Mesodermal cell (in vitro differentiated cells): ENCODE data around the gene ITIH4.

Source experiments
- H3K27ac ChIP-seq: 2 replicates; pipeline ENCODE4 v1.7.0; 2013; ENCODE audit warnings: mild to moderate bottlenecking, low read depth, low read length, moderate library complexity; ENCODE audit not compliant: severe bottlenecking
- H3K36me3 ChIP-seq: 2 replicates; pipeline ENCODE4 v1.7.1; 2013; ENCODE audit warnings: mild to moderate bottlenecking, low read length, moderate library complexity; ENCODE audit not compliant: control insufficient read depth, insufficient read depth
- H3K4me1 ChIP-seq: one replicate; pipeline ENCODE4 v1.7.1; 2013; ENCODE audit warnings: mild to moderate bottlenecking, low read length; ENCODE audit not compliant: insufficient read depth, control insufficient read depth, poor library complexity, severe bottlenecking
- H3K4me3 ChIP-seq: 2 replicates; pipeline ENCODE4 v1.7.0; 2013; ENCODE audit warnings: low read length, control low read depth, mild to moderate bottlenecking; ENCODE audit not compliant: insufficient read depth, poor library complexity, severe bottlenecking; ENCODE audit errors: extremely low read depth
- H3K9me3 ChIP-seq: 2 replicates; pipeline ENCODE4 v1.7.1; 2013; ENCODE audit warnings: mild to moderate bottlenecking, low read length, moderate library complexity; ENCODE audit not compliant: control insufficient read depth
- WGBS, 2 experiments: methylation state at CpG; one replicate each; pipeline ENCODE4 v1.1.5; 2013; ENCODE audit warnings: missing lambda C conversion rate in 2 of 2; ENCODE audit not compliant: insufficient coverage in 2 of 2; 5-methylcytosine and 5-hydroxymethylcytosine counted together

ITIH4 gene

DNA sequence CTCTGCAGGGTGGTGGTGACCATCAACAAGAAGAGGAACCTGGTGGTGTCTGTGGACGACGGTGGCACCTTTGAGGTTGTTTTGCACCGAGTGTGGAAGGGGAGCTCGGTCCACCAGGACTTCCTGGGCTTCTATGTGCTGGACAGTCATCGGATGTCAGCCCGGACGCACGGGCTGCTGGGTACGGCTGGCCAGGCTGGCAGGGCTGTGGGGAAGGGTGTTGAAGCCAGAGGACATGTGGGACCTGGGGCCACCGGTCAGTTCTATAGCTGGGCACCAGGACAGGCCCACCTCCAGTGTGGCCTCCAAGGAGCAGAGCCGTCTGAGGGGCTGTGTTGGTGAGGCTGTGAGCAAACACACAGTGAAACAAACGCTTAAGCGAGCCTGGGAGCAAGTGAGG is 39.7 kb downstream of the ITIH4 start:
- Histone ChIP-seq H3K4me3 (no peak overlapping the region), H3K9me3 (no peaks in the 10 kb centered on the region), H3K4me1 (no peaks in the 10 kb centered on the region), H3K36me3 (no peaks in the 10 kb centered on the region), H3K27ac (no peak overlapping the region)
- WGBS, 2 experiments = 91 to 94% methylated on average over 9 to 13 of the region's 13 CpGs

GRCh38 chr3:52790337-52790736 is 40.1 kb downstream of the ITIH4 start:
- no peaks in the 10 kb centered on the region for H3K9me3 ChIP-seq
- H3K27ac ChIP-seq = no peak overlapping the region
- no peaks in the 10 kb centered on the region for H3K4me1 ChIP-seq
- H3K36me3 ChIP-seq = no peaks in the 10 kb centered on the region
- no peak overlapping the region for H3K4me3 ChIP-seq
- WGBS, 2 experiments = 82 to 93% methylated on average over 7 of the region's 7 CpGs

DNA sequence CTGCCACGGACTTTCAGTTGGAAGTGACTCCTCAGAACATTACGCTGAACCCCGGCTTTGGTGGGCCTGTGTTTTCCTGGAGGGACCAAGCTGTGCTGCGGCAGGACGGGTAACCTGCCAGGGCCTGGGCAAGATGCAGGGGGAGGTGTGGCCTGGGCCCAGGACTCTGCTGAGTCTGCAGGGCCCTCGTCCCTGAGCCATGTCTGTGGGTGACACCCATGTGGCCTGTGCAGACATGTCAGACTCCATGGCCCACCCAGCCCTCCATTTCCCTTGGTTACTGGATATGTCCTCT is 40.8 kb downstream of the ITIH4 start:
- Histone ChIP-seq H3K36me3 (no peaks in the 10 kb centered on the region), H3K27ac (no peak overlapping the region), H3K9me3 (no peaks in the 10 kb centered on the region), H3K4me1 (no peaks in the 10 kb centered on the region), H3K4me3 (no peak overlapping the region)
- WGBS, 2 experiments = 92 to 94% methylated on average over 6 of the region's 6 CpGs

GRCh38 chr3:52788890-52789745 is 41.4 kb downstream of the ITIH4 start:
- Histone ChIP-seq H3K36me3 (no peaks in the 10 kb centered on the region), H3K27ac (no peak overlapping the region), H3K4me1 (no peaks in the 10 kb centered on the region), H3K9me3 (no peaks in the 10 kb centered on the region), H3K4me3 (no peak overlapping the region)
- 89 to 91% methylated on average over 15 to 16 of the region's 16 CpGs for WGBS, 2 experiments

DNA sequence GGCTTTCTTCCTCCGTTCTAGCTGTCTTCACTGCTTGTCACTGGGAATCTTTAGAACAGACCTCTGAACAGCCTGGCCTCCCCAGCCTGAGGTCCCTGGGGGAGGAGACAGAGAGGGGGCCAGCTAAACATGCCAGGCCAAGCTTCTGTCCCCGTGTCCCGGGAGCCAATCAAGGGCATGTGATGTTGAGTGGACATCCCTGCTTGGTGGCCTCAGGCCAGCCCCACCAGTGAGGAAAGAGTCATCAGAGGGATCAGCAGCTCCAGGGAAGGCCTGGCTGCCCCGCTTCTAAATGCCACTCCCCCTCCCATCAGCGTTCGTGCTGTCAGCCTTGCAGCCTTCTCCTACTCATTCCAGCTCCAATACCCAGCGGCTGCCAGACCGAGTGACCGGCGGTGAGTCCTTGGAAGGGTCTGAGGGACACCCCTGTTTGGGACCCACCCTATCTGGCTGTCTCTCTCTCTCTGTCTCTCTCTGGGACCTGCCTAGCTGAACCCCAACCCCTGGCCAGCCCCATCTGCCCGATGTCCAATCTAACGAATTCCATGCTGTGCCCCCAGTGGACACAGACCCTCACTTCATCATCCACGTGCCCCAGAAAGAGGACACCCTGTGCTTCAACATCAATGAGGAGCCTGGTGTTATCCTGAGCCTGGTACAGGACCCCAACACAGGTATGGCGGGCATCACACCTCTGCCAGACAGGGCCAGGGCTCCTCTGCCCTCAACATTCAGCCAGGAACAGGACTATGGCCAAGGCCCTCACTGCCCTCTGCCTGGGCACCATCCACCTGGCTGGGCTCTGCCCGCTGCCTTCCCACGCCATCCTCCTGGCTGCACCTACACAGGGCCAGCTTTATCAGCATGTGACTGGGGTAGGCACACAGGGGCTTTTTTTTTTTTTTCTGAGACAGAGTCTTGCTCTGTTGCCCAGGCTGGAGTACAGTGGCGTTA is 42.5 kb downstream of the ITIH4 start:
- 85 to 87% methylated on average over 10 to 13 of the region's 17 CpGs for WGBS, 2 experiments
- no peaks in the 10 kb centered on the region for H3K9me3 ChIP-seq
- no peak overlapping the region for H3K4me3 ChIP-seq
- H3K36me3 ChIP-seq = no peaks in the 10 kb centered on the region
- H3K27ac ChIP-seq = no peak overlapping the region
- H3K4me1 ChIP-seq = no peaks in the 10 kb centered on the region

DNA sequence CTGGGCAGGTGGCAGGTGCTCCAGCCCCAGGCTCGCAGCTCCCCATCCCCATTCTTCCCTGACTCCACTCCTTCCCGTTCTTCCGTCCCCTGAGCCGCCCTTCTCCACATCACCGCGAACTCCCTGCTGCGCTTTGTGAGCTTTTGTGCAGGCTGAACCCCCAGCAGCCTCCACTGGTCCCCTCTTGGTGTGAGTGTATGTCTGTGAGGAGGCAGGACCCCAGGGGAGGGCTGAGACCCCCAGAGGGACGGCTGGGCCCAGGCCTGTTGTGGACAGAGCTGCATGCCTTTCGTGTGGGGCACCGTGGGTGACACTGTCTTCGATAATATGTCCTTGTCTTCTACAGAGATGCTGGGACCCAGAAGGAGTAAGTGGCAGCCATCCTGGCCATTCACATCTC is 43.2 kb downstream of the ITIH4 start:
- Histone ChIP-seq H3K4me1 (no peaks in the 10 kb centered on the region), H3K4me3 (no peak overlapping the region), H3K27ac (no peak overlapping the region), H3K36me3 (no peaks in the 10 kb centered on the region), H3K9me3 (no peaks in the 10 kb centered on the region)
- 88 to 96% methylated on average over 5 of the region's 11 CpGs for WGBS, 2 experiments

GRCh38 chr3:52786330-52787215 is 43.9 kb downstream of the ITIH4 start:
- 88 to 90% methylated on average over 12 to 18 of the region's 19 CpGs for WGBS, 2 experiments
- Histone ChIP-seq H3K4me1 (no peaks in the 10 kb centered on the region), H3K36me3 (no peaks in the 10 kb centered on the region), H3K27ac (no peak overlapping the region), H3K9me3 (no peaks in the 10 kb centered on the region), H3K4me3 (no peak overlapping the region)

DNA sequence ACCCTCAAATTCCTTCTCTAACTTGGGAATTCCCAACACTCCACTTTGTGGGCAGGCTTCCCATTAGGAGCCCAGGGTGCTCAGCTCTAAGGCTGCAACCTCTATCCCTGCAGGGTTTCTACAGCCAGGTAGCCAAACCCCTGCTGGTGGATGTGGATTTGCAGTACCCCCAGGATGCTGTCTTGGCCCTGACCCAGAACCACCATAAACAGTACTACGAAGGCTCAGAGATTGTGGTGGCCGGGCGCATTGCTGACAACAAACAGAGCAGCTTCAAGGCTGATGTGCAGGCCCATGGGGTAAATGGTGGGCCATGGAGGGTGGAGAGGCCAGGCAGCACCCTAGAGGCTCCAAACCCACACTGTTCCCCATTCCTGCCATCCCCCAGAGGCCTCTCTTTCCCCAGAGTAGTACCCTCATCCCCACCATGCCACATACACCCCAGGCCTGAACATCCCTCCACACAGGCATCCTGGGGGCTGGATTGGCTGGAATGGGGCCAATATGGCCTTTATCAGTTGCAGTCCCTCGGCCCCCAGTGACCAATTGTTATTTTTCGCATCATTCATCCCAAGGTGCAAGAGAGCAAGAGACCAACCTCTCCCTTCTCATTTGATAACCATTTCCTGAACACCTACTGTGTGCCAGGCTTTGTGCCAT is 45.4 kb downstream of the ITIH4 start:
- 93% methylated on average over 4 of the region's 5 CpGs for WGBS, 2 experiments
- Histone ChIP-seq H3K27ac (no peak overlapping the region), H3K9me3 (no peaks in the 10 kb centered on the region), H3K4me1 (no peaks in the 10 kb centered on the region), H3K36me3 (no peaks in the 10 kb centered on the region), H3K4me3 (no peak overlapping the region)

- no peaks in the 10 kb centered on the region for H3K4me1 ChIP-seq
- no peak overlapping the region for H3K4me3 ChIP-seq
- no peaks in the 10 kb centered on the region for H3K36me3 ChIP-seq
- WGBS, 2 experiments = 87 to 90% methylated on average over 15 to 18 of the region's 18 CpGs
- no peaks in the 10 kb centered on the region for H3K9me3 ChIP-seq
- H3K27ac ChIP-seq = no peak overlapping the region
Observed at GRCh38 chr3:52784021-52784621, 46.4 kb downstream of the ITIH4 start.

DNA sequence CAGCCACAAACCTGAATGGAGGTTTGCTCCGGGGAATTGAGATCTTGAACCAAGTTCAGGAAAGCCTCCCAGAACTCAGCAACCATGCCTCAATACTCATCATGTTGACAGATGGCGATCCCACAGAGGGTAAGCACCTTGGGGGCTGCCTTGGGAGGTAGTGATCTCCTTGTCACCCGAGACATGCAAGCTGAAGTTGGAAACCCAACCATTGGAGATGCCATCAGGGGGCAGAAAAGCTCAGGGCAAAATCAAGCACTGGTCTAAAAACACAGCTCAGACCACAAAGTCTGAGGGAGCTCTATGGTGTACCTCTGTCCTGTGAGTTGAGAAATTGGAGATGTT is 47.3 kb downstream of the ITIH4 start:
- Histone ChIP-seq H3K36me3 (no peaks in the 10 kb centered on the region), H3K9me3 (no peaks in the 10 kb centered on the region)
- 88% methylated on average over 3 of the region's 3 CpGs for WGBS, 2 experiments

More for the DNA sequence above, 47.3 kb downstream of the ITIH4 start:
- H3K27ac ChIP-seq = no peak overlapping the region
- no peak overlapping the region for H3K4me3 ChIP-seq
- no peaks in the 10 kb centered on the region for H3K4me1 ChIP-seq
